K562 (cell line): Measurements from ENCODE around the gene SMYD1. TPM values are rescaled to one million over a fixed set of nuclear protein-coding genes. Genes with fewer than 3 reads are reported as not detected.

ENCODE experiments used
- CHD4 ChIP-seq: fragments of 200-600 bp; sonication (generic); IDR thresholded peaks from 3 replicates; pipeline ENCODE4 v1.6.1; 2012; ENCODE audit warnings: low read depth, mild to moderate bottlenecking, mixed read lengths, low read length, inconsistent platforms; ENCODE audit not compliant: insufficient read depth, insufficient replicate concordance, poor library complexity, severe bottlenecking
- EP400 ChIP-seq: fragments of 450-650 bp; IDR thresholded peaks from 2 replicates; pipeline ENCODE4 v1.6.1; 2017; ENCODE audit warnings: antibody characterized with exemption, mild to moderate bottlenecking, moderate library complexity
- FOXP1 ChIP-seq: sonication (generic); formaldehyde crosslinking; IDR thresholded peaks from 2 replicates; pipeline ENCODE4 v1.8.0; 2022; ENCODE audit warnings: mild to moderate bottlenecking, missing genetic modification reagents
- GABPB1 ChIP-seq: sonication (generic); formaldehyde crosslinking; IDR thresholded peaks from 2 replicates; pipeline ENCODE4 v1.8.0; 2022; ENCODE audit warnings: mild to moderate bottlenecking, missing genetic modification reagents
- GATAD2B ChIP-seq: fragments of 450-650 bp; IDR thresholded peaks from 2 replicates; pipeline ENCODE4 v1.6.1; 2017; ENCODE audit warnings: mild to moderate bottlenecking, borderline replicate concordance
- HNRNPLL ChIP-seq: fragments of 200-400 bp; formaldehyde crosslinking; IDR thresholded peaks from 2 replicates; pipeline ENCODE4 v1.6.1; 2017; ENCODE audit warnings: low read length, low read depth, mild to moderate bottlenecking; ENCODE audit not compliant: poor library complexity, severe bottlenecking
- JUND ChIP-seq, 2 experiments: IDR thresholded peaks; 2 replicates in 1 of 2; 3 replicates in 1 of 2; pipeline ENCODE4 v1.6.1; 2011; ENCODE audit warnings: borderline replicate concordance in 2 of 2, low read depth in 2 of 2, low read length in 2 of 2, improper control_type of control experiment in 1 of 2, missing biosample characterization in 1 of 2, missing genetic modification characterization in 1 of 2, missing genetic modification reagents in 1 of 2
- NR2F6 ChIP-seq: fragments of 450-650 bp; formaldehyde crosslinking; IDR thresholded peaks from 2 replicates; pipeline ENCODE4 v1.4.0; 2020; ENCODE audit warnings: mild to moderate bottlenecking
- POLR2B ChIP-seq: fragments of 450-650 bp; IDR thresholded peaks from 2 replicates; pipeline ENCODE4 v1.6.1; 2018; ENCODE audit warnings: low read depth; ENCODE audit not compliant: partially characterized antibody
- SRF ChIP-seq, 2 experiments: fragments of 250-450, 450-650 bp in 1 of 2; sonication (Bioruptor Pico) in 1 of 2; sonication (generic) in 1 of 2; formaldehyde crosslinking; IDR thresholded peaks; 2 replicates each; pipeline versions ENCODE4 v1.5.0 to v1.5.1; 2020 to 2022; ENCODE audit warnings: mild to moderate bottlenecking in 1 of 2, missing genetic modification reagents in 1 of 2
- TBP ChIP-seq: optimal IDR thresholded peaks from 2 replicates; pipeline ENCODE3; 2011; ENCODE audit warnings: low read depth, low read length, improper control_type of control experiment
- U2AF2 ChIP-seq: fragments of 200-400 bp; formaldehyde crosslinking; optimal IDR thresholded peaks from 2 replicates; pipeline ENCODE3; 2017; ENCODE audit warnings: low read depth, mild to moderate bottlenecking, low read length
- ZBTB9 ChIP-seq: fragments of 450-650 bp; formaldehyde crosslinking; IDR thresholded peaks from 2 replicates; pipeline ENCODE4 v1.4.0; 2020; ENCODE audit warnings: mild to moderate bottlenecking, moderate library complexity
- ZNF175 ChIP-seq: fragments of 200-800 bp; sonication (Bioruptor generic); IDR thresholded peaks from 2 replicates; pipeline ENCODE4 v1.6.1; 2016; ENCODE audit warnings: low read depth, mild to moderate bottlenecking, missing genetic modification characterization, missing compliant biosample characterization
- ZNF436 ChIP-seq: fragments of 250-450, 450-650 bp; sonication (Bioruptor Pico); formaldehyde crosslinking; IDR thresholded peaks from 2 replicates; pipeline ENCODE4 v1.7.0; 2020; ENCODE audit warnings: mild to moderate bottlenecking
- polyA plus RNA-seq, 8 experiments: library from polyadenylated mRNA; depleted of rRNA in 4 of 8; stranded (reverse) in 5 of 8; unstranded in 3 of 8; fragments of >200 nt; fragmentation: Nextera tagmentation in 2 of 8; fragmentation: Illumina TruSeq in 1 of 8; extraction: Ambion mirVana in 2 of 8; extraction: Trizol in 1 of 8; gene quantifications; 2 replicates each; pipeline versions ENCODE4 v1.2.1 to v1.2.3, GENCODE V29; 2011 to 2014; ENCODE audit warnings: inconsistent platforms in 1 of 8, missing spikeins in 1 of 8
- total RNA-seq, 7 experiments: library from RNA; depleted of rRNA in 6 of 7; stranded (reverse); fragments of >200 nt in 6 of 7; fragmentation: Illumina TruSeq in 2 of 7; extraction: Trizol in 2 of 7; gene quantifications; 2 replicates each; pipeline versions ENCODE4 v1.2.1 to v1.2.3, GENCODE V29; 2011 to 2021; ENCODE audit warnings: low replicate concordance in 1 of 7
- TF ChIP-seq, protein P1 (sequence below), 2 experiments: fragments of 450-650 bp; IDR thresholded peaks; 2 replicates each; pipeline ENCODE4 v1.6.1; 2016
- TF ChIP-seq, protein P2 (sequence below): fragments of 450-650 bp; IDR thresholded peaks from 2 replicates; pipeline ENCODE4 v1.6.1; 2018; ENCODE audit not compliant: partially characterized antibody
- TF ChIP-seq, protein P3 (sequence below): fragments of 450-650 bp; IDR thresholded peaks from 2 replicates; pipeline ENCODE4 v1.7.0; 2016; ENCODE audit warnings: borderline replicate concordance

Gene SMYD1
- total and polyA plus RNA-seq, 9 of the 15 experiments (the other 6 are each of a cell fraction or from before 2014, with no cell fraction given): not detected

DNA sequence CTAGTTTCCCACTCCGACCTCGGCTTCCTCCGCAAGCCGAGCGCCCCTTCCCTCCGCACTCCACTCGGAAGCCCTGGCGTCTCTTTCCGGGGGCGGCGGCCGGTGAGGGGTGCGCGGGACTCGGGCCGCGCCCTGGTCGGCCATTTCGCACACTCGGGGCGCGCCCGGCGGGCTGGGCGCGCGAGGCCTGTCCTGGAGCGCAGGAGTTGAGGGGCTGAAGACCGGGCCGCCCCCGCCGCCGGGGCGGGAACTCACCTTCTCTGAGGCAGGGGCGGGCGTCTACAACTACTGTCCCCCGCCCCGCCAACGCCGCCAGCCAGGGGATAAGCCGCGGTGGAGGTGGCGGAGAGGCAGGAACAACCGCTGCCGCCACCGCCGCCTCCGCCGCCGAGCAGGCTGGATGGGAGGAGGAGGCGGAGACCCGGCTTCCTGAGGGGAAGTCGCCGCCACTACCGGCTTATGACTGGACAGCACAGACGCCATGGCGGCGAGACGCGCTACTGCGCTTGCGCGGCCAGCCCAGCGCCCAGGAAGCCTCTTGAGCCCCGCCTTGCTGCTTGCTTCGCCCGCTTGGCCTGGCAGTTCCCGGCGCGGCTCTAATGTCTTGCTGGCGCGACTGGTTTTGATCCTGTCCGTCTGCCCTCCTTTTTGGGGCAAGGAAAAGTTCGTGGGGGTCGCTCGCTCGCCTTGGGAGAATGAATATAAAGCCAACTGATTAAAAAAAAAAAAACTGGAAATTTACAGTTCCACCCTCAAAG is 12.1 kb upstream of the SMYD1 start, which contains the start of gene KRCC1 (continued):
- TF ChIP-seq ZBTB9 (CRISPR knock-in tag) (peak; percentile 85), TBP (peak; percentile 88), NR2F6 (no peak), CHD4 (no peak), GATAD2B (peak; percentile 58; the same call in 1 of the 2 replicates), ZNF175 (0 out of 2 replicates have a peak, but pooled peaks have one; percentile 41), JUND (IDR thresholded peaks at IDR 0.05; ENCODE audit: borderline replicate concordance, low read depth, low read length) (peak; percentile 40), JUND (tag; IDR thresholded peaks at IDR 0.05; ENCODE audit: borderline replicate concordance, low read depth, low read length) (no peak; the same call in 2 of the 3 replicates), HNRNPLL (peak; percentile 47), SRF (CRISPR knock-in tag; IDR thresholded peaks at IDR 0.05) (no peak), GABPB1 (CRISPR knock-in tag) (0 out of 2 replicates have a peak, but pooled peaks have one; percentile 15), U2AF2 (no peak), POLR2B (peak; percentile 89), ZNF436 (no peak), EP400 (peak; percentile 65), FOXP1 (CRISPR knock-in tag) (no peak)
- TF ChIP-seq, protein P1, sequence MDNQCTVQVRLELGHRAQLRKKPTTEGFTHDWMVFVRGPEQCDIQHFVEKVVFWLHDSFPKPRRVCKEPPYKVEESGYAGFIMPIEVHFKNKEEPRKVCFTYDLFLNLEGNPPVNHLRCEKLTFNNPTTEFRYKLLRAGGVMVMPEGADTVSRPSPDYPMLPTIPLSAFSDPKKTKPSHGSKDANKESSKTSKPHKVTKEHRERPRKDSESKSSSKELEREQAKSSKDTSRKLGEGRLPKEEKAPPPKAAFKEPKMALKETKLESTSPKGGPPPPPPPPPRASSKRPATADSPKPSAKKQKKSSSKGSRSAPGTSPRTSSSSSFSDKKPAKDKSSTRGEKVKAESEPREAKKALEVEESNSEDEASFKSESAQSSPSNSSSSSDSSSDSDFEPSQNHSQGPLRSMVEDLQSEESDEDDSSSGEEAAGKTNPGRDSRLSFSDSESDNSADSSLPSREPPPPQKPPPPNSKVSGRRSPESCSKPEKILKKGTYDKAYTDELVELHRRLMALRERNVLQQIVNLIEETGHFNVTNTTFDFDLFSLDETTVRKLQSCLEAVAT (IDR thresholded peaks at IDR 0.05): 0 out of 4 replicates have a peak, but pooled peaks of 1 of the 2 experiments have one; percentile 29
- TF ChIP-seq, protein P2, sequence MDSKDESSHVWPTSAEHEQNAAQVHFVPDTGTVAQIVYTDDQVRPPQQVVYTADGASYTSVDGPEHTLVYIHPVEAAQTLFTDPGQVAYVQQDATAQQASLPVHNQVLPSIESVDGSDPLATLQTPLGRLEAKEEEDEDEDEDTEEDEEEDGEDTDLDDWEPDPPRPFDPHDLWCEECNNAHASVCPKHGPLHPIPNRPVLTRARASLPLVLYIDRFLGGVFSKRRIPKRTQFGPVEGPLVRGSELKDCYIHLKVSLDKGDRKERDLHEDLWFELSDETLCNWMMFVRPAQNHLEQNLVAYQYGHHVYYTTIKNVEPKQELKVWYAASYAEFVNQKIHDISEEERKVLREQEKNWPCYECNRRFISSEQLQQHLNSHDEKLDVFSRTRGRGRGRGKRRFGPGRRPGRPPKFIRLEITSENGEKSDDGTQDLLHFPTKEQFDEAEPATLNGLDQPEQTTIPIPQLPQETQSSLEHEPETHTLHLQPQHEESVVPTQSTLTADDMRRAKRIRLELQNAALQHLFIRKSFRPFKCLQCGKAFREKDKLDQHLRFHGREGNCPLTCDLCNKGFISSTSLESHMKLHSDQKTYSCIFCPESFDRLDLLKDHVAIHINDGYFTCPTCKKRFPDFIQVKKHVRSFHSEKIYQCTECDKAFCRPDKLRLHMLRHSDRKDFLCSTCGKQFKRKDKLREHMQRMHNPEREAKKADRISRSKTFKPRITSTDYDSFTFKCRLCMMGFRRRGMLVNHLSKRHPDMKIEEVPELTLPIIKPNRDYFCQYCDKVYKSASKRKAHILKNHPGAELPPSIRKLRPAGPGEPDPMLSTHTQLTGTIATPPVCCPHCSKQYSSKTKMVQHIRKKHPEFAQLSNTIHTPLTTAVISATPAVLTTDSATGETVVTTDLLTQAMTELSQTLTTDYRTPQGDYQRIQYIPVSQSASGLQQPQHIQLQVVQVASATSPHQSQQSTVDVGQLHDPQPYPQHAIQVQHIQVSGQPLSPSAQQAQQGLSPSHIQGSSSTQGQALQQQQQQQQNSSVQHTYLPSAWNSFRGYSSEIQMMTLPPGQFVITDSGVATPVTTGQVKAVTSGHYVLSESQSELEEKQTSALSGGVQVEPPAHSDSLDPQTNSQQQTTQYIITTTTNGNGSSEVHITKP: no peak
- TF ChIP-seq, protein P3, sequence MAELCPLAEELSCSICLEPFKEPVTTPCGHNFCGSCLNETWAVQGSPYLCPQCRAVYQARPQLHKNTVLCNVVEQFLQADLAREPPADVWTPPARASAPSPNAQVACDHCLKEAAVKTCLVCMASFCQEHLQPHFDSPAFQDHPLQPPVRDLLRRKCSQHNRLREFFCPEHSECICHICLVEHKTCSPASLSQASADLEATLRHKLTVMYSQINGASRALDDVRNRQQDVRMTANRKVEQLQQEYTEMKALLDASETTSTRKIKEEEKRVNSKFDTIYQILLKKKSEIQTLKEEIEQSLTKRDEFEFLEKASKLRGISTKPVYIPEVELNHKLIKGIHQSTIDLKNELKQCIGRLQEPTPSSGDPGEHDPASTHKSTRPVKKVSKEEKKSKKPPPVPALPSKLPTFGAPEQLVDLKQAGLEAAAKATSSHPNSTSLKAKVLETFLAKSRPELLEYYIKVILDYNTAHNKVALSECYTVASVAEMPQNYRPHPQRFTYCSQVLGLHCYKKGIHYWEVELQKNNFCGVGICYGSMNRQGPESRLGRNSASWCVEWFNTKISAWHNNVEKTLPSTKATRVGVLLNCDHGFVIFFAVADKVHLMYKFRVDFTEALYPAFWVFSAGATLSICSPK: no peak
